B cell (primary cell): Measurements from ENCODE around the gene VRTN. TPM values are rescaled to one million over a fixed set of nuclear protein-coding genes. Genes with fewer than 3 reads are reported as not detected.

Experiments
- ATAC-seq: fragments of 200-7000 bp; cut with Tn5 transposase; one replicate; pipeline ENCODE4 v1.10.0; 2021; ENCODE audit warnings: low read depth, mild to moderate bottlenecking, moderate number of reproducible peaks, moderate library complexity
- CTCF ChIA-PET: fragments of 350-600 bp; sonication (Branson Sonifier 250); formaldehyde crosslinking; loops from one replicate; lab custom pipeline; 2021; ENCODE audit warnings: antibody characterized with exemption, inconsistent platforms; lab: Charles Lee
- POLR2A ChIA-PET: fragments of 350-600 bp; sonication (Branson Sonifier 250); formaldehyde crosslinking; loops from one replicate; lab custom pipeline; 2021; ENCODE audit warnings: antibody characterized with exemption; lab: Charles Lee
- DNase-seq: peaks from one replicate; pipeline ENCODE4 v3.0.0; 2013
- H2AFZ ChIP-seq: 2 replicates; pipeline ENCODE4 v1.6.1; 2012; ENCODE audit warnings: mild to moderate bottlenecking, low read depth, low read length; ENCODE audit not compliant: insufficient read depth, poor library complexity, severe bottlenecking
- H3K27ac ChIP-seq, 2 donors: 1 replicate in 1 of 2; 2 replicates in 1 of 2; pipeline ENCODE4 v1.5.1; 2012 to 2013; ENCODE audit warnings: low read length in 2 of 2, mild to moderate bottlenecking in 2 of 2, moderate library complexity in 1 of 2
- H3K27me3 ChIP-seq, 4 experiments: fragments of 200-600 bp in 1 of 4; sonication (generic) in 1 of 4; replicated peaks in 1 of 4; 1 replicate in 2 of 4; 2 replicates in 2 of 4; pipeline versions ENCODE4 v1.6.1 to v1.7.0; 2013 to 2016; ENCODE audit warnings: low read length in 3 of 4, mild to moderate bottlenecking in 2 of 4, mixed read lengths in 1 of 4, moderate library complexity in 1 of 4; ENCODE audit not compliant: insufficient read depth in 4 of 4, control insufficient read depth in 3 of 4; ENCODE audit errors: control extremely low read depth in 1 of 4
- H3K36me3 ChIP-seq, 2 experiments: replicated peaks in 1 of 2; 1 replicate in 1 of 2; 2 replicates in 1 of 2; pipeline versions ENCODE4 v1.6.1 to v1.7.1; 2013; ENCODE audit warnings: low read length in 1 of 2; ENCODE audit not compliant: insufficient read depth in 2 of 2, control insufficient read depth in 1 of 2; ENCODE audit errors: control extremely low read depth in 1 of 2, extremely low read depth in 1 of 2
- H3K4me1 ChIP-seq, 2 donors: fragments of 200-600 bp in 1 of 2; sonication (generic) in 1 of 2; 1 replicate in 1 of 2; 2 replicates in 1 of 2; pipeline versions ENCODE4 v1.5.1 to v1.6.1; 2013 to 2017; ENCODE audit warnings: low read length in 2 of 2; ENCODE audit not compliant: control insufficient read depth in 2 of 2, insufficient read depth in 2 of 2
- H3K4me2 ChIP-seq: replicated peaks from 2 replicates; pipeline ENCODE3; 2012; ENCODE audit warnings: mild to moderate bottlenecking, low read depth, low read length; ENCODE audit not compliant: poor library complexity, severe bottlenecking
- H3K4me3 ChIP-seq, 5 experiments: fragments of 200-600 bp in 1 of 5; sonication (generic) in 1 of 5; 1 replicate in 3 of 5; 2 replicates in 2 of 5; pipeline versions ENCODE4 v1.5.1 to v1.7.0; 2011 to 2016; ENCODE audit warnings: low read length in 4 of 5, mild to moderate bottlenecking in 4 of 5, low read depth in 2 of 5, control low read depth in 1 of 5, moderate library complexity in 1 of 5; ENCODE audit not compliant: insufficient read depth in 1 of 5; ENCODE audit errors: control extremely low read depth in 1 of 5, extremely low read depth in 1 of 5
- H3K79me2 ChIP-seq: fragments of 200-600 bp; sonication (generic); one replicate; pipeline ENCODE4 v1.6.0; 2016; ENCODE audit warnings: low read length; ENCODE audit not compliant: control insufficient read depth, insufficient read depth
- H3K9ac ChIP-seq: fragments of 200-600 bp; sonication (generic); 2 replicates; pipeline ENCODE4 v1.6.1; 2017; ENCODE audit warnings: mild to moderate bottlenecking, low read length, moderate library complexity
- H3K9me3 ChIP-seq, 3 donors: one replicate each; pipeline versions ENCODE4 v1.6.1 to v1.7.1; 2013; ENCODE audit warnings: low read length in 2 of 3; ENCODE audit not compliant: control insufficient read depth in 2 of 3, insufficient read depth in 1 of 3; ENCODE audit errors: control extremely low read depth in 1 of 3
- H4K20me1 ChIP-seq: 2 replicates; pipeline ENCODE4 v1.6.0; 2012; ENCODE audit warnings: mild to moderate bottlenecking, low read length; ENCODE audit not compliant: insufficient read depth, control insufficient read depth, poor library complexity, severe bottlenecking
- H3K27ac Mint-ChIP-seq: one replicate; pipeline ENCODE4 v1.8.0; 2021; ENCODE audit warnings: mixed read lengths
- H3K27me3 Mint-ChIP-seq: one replicate; pipeline ENCODE4 v1.8.0; 2021; ENCODE audit warnings: mixed read lengths
- H3K4me1 Mint-ChIP-seq: one replicate; pipeline ENCODE4 v1.8.0; 2021; ENCODE audit warnings: mixed read lengths
- H3K4me3 Mint-ChIP-seq: one replicate; pipeline ENCODE4 v1.8.0; 2021; ENCODE audit warnings: mixed read lengths
- H3K9me3 Mint-ChIP-seq: one replicate; pipeline ENCODE4 v1.8.0; 2022; ENCODE audit warnings: mixed read lengths; ENCODE audit not compliant: insufficient read depth
- CTCF ChIP-seq: fragments of 200-600 bp; IDR thresholded peaks from one replicate; pipeline ENCODE4 v1.8.0; 2022; ENCODE audit warnings: antibody characterized with exemption, mild to moderate bottlenecking
- EZH2 ChIP-seq: IDR thresholded peaks from 2 replicates; pipeline ENCODE4 v1.6.1; 2012; ENCODE audit warnings: borderline replicate concordance, low read depth, mild to moderate bottlenecking, moderate library complexity, low read length; ENCODE audit not compliant: insufficient read depth, poor library complexity, severe bottlenecking
- WGBS: methylation state at CpG from one replicate; pipeline ENCODE4 v1.1.5; 2013; ENCODE audit warnings: missing lambda C conversion rate; ENCODE audit not compliant: insufficient coverage; 5-methylcytosine and 5-hydroxymethylcytosine counted together
- intact Hi-C: fragments of 100-400 bp; cut with micrococcal nuclease; formaldehyde crosslinking; loops from one replicate; pipeline ENCODE4 v1.10.0; 2022
- polyA plus RNA-seq: library from polyadenylated mRNA; depleted of rRNA; stranded (reverse); fragments of >200 nt; gene quantifications from 2 replicates; pipeline ENCODE4 v1.2.3, GENCODE V29; 2012
- total RNA-seq, 2 donors: library from RNA; stranded (reverse); fragments of 120-200 nt in 1 of 2; gene quantifications; 1 replicate in 1 of 2; 2 replicates in 1 of 2; pipeline versions ENCODE4 v1.2.3 to v1.2.4, GENCODE V29; 2013 to 2022

VRTN gene
- total and polyA plus RNA-seq, 2 donors (not counting 1 experiment from before 2014, with no cell fraction given) = not detected

GRCh38 chr14:74356892-74357575, 8.8 kb downstream of the VRTN start:
- H3K9me3 ChIP-seq = no peaks in the 10 kb centered on the region
- intact Hi-C loops = no loop called here
- ATAC-seq = no peak
- no peak overlapping the region for H2AFZ ChIP-seq
- Mint-ChIP-seq H3K4me3 (no peak overlapping the region), H3K9me3 (no peaks in the 10 kb centered on the region), H3K27me3 (peaks cover 6% of the 10 kb centered on the region), H3K27ac (no peak overlapping the region), H3K4me1 (no peaks in the 10 kb centered on the region)
- H3K9ac ChIP-seq = no peak overlapping the region
- no peaks in the 10 kb centered on the region for H3K36me3 ChIP-seq
- WGBS = 95% methylated on average over 24 of the region's 32 CpGs
- H3K27ac ChIP-seq = no peak overlapping the region
- no peaks in the 10 kb centered on the region for H3K4me1 ChIP-seq
- no peak overlapping the region for H3K4me2 ChIP-seq
- no peaks in the 10 kb centered on the region for H3K79me2 ChIP-seq
- no peak overlapping the region for H3K4me3 ChIP-seq
- H3K27me3 ChIP-seq = no peaks in the 10 kb centered on the region
- CTCF ChIA-PET = interaction anchor here (4.9 kb wide), 1 partner anchor 122 kb away, joined by 43 read pairs; no protein-coding TSS in a partner anchor
- no peaks in the 10 kb centered on the region for H4K20me1 ChIP-seq
- TF ChIP-seq EZH2 = no peak
- no peak for TF ChIP-seq CTCF
- POLR2A ChIA-PET = no interaction called here
- DNase-seq = no peak

GRCh38 chr14:74357585-74357984, 9.3 kb downstream of the VRTN start:
- no peak overlapping the region for H3K4me3 ChIP-seq
- TF ChIP-seq EZH2 = no peak
- no peak for TF ChIP-seq CTCF
- H2AFZ ChIP-seq = no peak overlapping the region
- H3K27me3 ChIP-seq = no peaks in the 10 kb centered on the region
- intact Hi-C loops = no loop called here
- ATAC-seq (no peak), DNase-seq (no peak)
- Mint-ChIP-seq H3K27ac (no peak overlapping the region), H3K4me1 (no peaks in the 10 kb centered on the region), H3K4me3 (no peak overlapping the region), H3K27me3 (peaks cover 6% of the 10 kb centered on the region), H3K9me3 (no peaks in the 10 kb centered on the region)
- peaks cover 2 to 4% of the 10 kb centered on the region in 2 donors for H3K4me1 ChIP-seq
- POLR2A ChIA-PET = no interaction called here
- CTCF ChIA-PET = interaction anchor here (0.7 to 4.9 kb wide), 3 partner anchors 121 to 135 kb away, joined by 3 to 43 read pairs (median 4); partner anchors contain the start of genes ISCA2 and NPC2
- H3K36me3 ChIP-seq = no peaks in the 10 kb centered on the region
- H3K27ac ChIP-seq = no peak overlapping the region
- no peak overlapping the region for H3K4me2 ChIP-seq
- no peaks in the 10 kb centered on the region for H3K79me2 ChIP-seq
- no peak overlapping the region for H3K9ac ChIP-seq
- no peaks in the 10 kb centered on the region for H4K20me1 ChIP-seq
- no peaks in the 10 kb centered on the region for H3K9me3 ChIP-seq
- 96% methylated on average over 19 of the region's 19 CpGs for WGBS
